Breast epithelium (tissue), 4 donors: ENCODE results near the gene SHMT2. TPM values are rescaled to one million over a fixed set of nuclear protein-coding genes. Genes with fewer than 3 reads are reported as not detected.
"Not testable (repeated sequence)": the region's sequence is repeated elsewhere in the genome, so short reads cannot be mapped to it uniquely, and the experiment has no call there.

Experiments used
- DNase-seq, 2 donors: peaks; one replicate each; pipeline ENCODE4 v3.0.0-alpha.2; 2019; ENCODE audit warnings: low spot score in 2 of 2
- H3K27ac ChIP-seq, 2 donors: fragments of 200-600 bp; sonication (generic) in 1 of 2; one replicate each; pipeline ENCODE4 v1.5.1; 2016 to 2019; ENCODE audit warnings: mild to moderate bottlenecking in 1 of 2
- H3K27me3 ChIP-seq, 2 donors: fragments of 200-600 bp; sonication (generic) in 1 of 2; one replicate each; pipeline versions ENCODE4 v1.5.1 to v1.6.0; 2017 to 2019; ENCODE audit warnings: control low read depth in 1 of 2, mild to moderate bottlenecking in 1 of 2
- H3K36me3 ChIP-seq: fragments of 200-600 bp; one replicate; pipeline ENCODE4 v1.5.1; 2019
- H3K4me1 ChIP-seq, 2 donors: fragments of 200-600 bp; sonication (generic); one replicate each; pipeline ENCODE4 v1.5.1; 2016 to 2019; ENCODE audit warnings: control low read depth in 1 of 2
- H3K4me3 ChIP-seq, 3 donors: fragments of 200-600 bp; sonication (generic); 1 replicate in 2 of 3; 2 replicates in 1 of 3; pipeline ENCODE4 v1.5.1; 2016 to 2019; ENCODE audit warnings: mild to moderate bottlenecking in 3 of 3, moderate library complexity in 2 of 3
- H3K9me3 ChIP-seq, 2 donors: fragments of 200-600 bp; sonication (generic) in 1 of 2; one replicate each; pipeline ENCODE4 v1.5.1; 2016 to 2019; ENCODE audit warnings: control low read depth in 1 of 2
- CTCF ChIP-seq, 3 donors: fragments of 450-650 bp; IDR thresholded peaks; one replicate each; pipeline ENCODE4 v1.5.1; 2016 to 2017; ENCODE audit warnings: antibody characterized with exemption in 3 of 3, mild to moderate bottlenecking in 3 of 3, moderate library complexity in 3 of 3
- POLR2A ChIP-seq: fragments of 450-650 bp; IDR thresholded peaks from one replicate; pipeline ENCODE4 v1.6.1; 2016; ENCODE audit warnings: antibody characterized with exemption, mild to moderate bottlenecking, moderate library complexity
- POLR2AphosphoS5 ChIP-seq, 3 donors: sonication (generic); formaldehyde crosslinking; IDR thresholded peaks; one replicate each; pipeline ENCODE4 v1.6.1; 2017; ENCODE audit warnings: antibody characterized with exemption in 3 of 3
- intact Hi-C: fragments of 100-400 bp; cut with DNase I; formaldehyde crosslinking; loops from one replicate; pipeline ENCODE4 v1.15.1; 2023; ENCODE audit warnings: low total_unique reads
- total RNA-seq, 3 donors: library from RNA; depleted of rRNA; stranded (reverse); fragments of >200 nt; gene quantifications; one replicate each; pipeline ENCODE4 v1.1.0, GENCODE V29; 2016

SHMT2 gene
- total RNA-seq, 3 donors from 2014 or later = 37.9 to 63.3 (median 46.7) TPM

- no peak for DNase-seq
- Histone ChIP-seq H3K36me3 (no peaks in the 10 kb centered on the region), H3K27me3 (no peaks in the 10 kb centered on the region), H3K27ac (no peak overlapping the region), H3K4me1 (no peaks in the 10 kb centered on the region), H3K4me3 (no peak overlapping the region), H3K9me3 (no peaks in the 10 kb centered on the region)
- intact Hi-C loops = no loop called here
- no peak for TF ChIP-seq CTCF (IDR thresholded peaks at IDR 0.05)
- TF ChIP-seq POLR2AphosphoS5 (IDR thresholded peaks at IDR 0.05) = no peak
- TF ChIP-seq POLR2A = no peak
Observed at GRCh38 chr12:57276935-57277563, 47.5 kb downstream of the SHMT2 start.

DNA sequence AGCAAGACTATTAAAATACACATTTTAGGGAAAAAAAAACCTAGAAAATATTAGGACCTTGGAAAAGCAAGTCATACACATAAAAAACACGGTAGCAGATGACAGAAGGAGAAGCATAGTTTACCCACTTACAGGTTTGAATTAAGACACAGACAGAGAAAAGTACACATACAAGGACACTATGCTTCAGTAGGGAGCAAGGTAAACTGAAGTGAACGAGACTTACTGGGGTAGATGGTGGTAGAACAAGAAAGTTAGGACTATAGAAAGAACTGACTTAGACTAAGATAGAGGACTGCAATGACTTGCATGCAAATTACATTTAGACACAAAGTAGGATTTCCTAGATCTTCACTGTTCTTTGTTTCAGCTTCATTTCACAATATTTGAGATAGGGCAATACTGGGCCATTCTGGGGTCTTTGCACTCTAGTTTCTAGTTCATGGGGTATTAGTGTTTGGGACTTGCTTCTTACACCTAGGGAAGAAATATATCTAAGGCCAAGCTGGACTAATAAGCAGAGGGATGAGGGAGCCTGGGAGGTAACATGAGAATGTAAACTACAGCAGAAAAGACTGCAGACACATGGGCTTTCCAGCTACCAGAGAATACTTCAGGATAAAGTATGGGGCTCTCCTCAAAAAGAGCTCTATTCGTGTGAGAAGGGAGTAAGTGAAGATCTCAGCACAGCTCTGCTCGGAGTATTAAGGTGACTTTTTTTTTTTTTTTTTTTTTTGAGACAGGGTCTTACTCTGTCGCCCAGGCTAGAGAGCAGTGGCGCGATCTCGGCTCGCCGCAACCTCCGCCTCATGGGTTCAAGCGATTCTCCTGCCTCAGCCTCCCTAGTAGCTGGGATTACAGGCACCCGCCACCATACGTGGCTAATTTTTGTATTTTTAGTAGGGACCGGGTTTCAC, 49.2 kb downstream of the SHMT2 start:
- no peak for TF ChIP-seq POLR2AphosphoS5 (IDR thresholded peaks at IDR 0.05)
- TF ChIP-seq CTCF (IDR thresholded peaks at IDR 0.05) = no peak
- TF ChIP-seq POLR2A = no peak
- Histone ChIP-seq H3K27ac (no peak overlapping the region), H3K4me1 (no peaks in the 10 kb centered on the region), H3K4me3 (no peak overlapping the region), H3K36me3 (no peaks in the 10 kb centered on the region), H3K9me3 (no peaks in the 10 kb centered on the region), H3K27me3 (no peaks in the 10 kb centered on the region)
- intact Hi-C loops = no loop called here
- no peak for DNase-seq

DNA sequence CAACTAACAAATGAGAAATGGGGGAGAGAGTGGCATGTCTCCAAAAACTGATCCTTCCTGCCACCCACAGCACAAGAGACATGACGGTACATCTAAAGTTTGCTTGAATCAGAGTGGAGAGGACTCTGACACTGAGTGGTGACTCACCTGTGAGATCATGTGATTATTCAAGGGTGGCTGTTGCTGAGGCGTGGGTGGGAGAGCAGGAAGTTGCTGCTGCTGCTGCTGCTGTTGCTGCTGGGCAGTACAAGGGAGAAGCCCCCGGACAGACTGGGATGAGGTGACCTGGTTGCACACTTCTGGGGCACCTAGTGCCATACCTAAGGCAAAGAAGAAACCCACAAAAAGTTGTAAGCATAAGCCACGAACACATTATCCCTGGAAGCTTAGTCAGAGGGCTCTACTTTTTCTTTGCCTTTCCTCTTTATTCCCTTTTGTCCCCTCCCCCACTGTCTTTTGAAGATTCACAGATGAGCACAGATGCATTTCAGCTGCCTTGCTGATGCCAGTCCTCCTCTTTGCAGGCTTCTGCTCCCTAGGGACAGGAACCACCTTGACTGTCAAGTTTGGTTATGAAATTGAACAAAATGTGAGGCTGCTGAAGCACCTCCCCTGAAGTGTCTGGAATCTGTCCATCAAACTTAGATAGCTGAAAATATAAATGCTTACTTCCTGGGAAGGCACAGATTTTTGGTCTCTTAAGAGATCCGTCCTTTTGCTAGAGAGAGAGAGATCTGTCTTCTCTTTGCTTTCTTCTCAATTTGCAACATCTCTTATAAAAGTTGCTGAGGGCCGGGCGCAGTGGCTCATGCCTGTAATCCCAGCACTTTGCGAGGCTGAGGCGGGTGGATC, 50.9 kb downstream of the SHMT2 start:
- intact Hi-C loops = no loop called here
- Histone ChIP-seq H3K36me3 (no peaks in the 10 kb centered on the region), H3K4me1 (no peaks in the 10 kb centered on the region), H3K27me3 (no peaks in the 10 kb centered on the region), H3K4me3 (no peak overlapping the region), H3K9me3 (no peaks in the 10 kb centered on the region), H3K27ac (peak overlapping the region; percentile 61 to 77)
- TF ChIP-seq POLR2A = no peak
- no peak for TF ChIP-seq POLR2AphosphoS5 (IDR thresholded peaks at IDR 0.05)
- no peak for TF ChIP-seq CTCF (IDR thresholded peaks at IDR 0.05)
- DNase-seq = peak in 1 of 2 donors; percentile 37

GRCh38 chr12:57282073-57282472, 52.6 kb downstream of the SHMT2 start:
- intact Hi-C loops, H3K27ac ChIP-seq, H3K27me3 ChIP-seq, H3K4me1 ChIP-seq, H3K36me3 ChIP-seq, DNase-seq, H3K4me3 ChIP-seq, H3K9me3 ChIP-seq: not testable (repeated sequence)

Other genes starting within 250 kb of the SHMT2 start
- gene ZBTB39, start 223.2 kb upstream of the SHMT2 start, total RNA-seq = 1 to 10 TPM; 4.3 to 6.6 (median 6.1) TPM
- not detected for gene TAC3, start 213.2 kb upstream of the SHMT2 start, total RNA-seq
- 1 to 10 TPM in 1 of 3 donors, under 1 TPM in 2; 0.15 to 2.2 (median 0.98) TPM for gene MYO1A, start 179.6 kb upstream of the SHMT2 start, total RNA-seq
- 10 to 100 TPM in 2 of 3 donors, 1 to 10 TPM in 1; 6.9 to 13.3 (median 10.9) TPM for gene NEMP1, start 150.9 kb upstream of the SHMT2 start, total RNA-seq
- gene NAB2, start 140.6 kb upstream of the SHMT2 start, total RNA-seq = 10 to 100 TPM in 2 of 3 donors, 1 to 10 TPM in 1; 9.0 to 33.2 (median 24.6) TPM
- gene STAT6, start 118.3 kb upstream of the SHMT2 start, total RNA-seq = 100 to 1,000 TPM; 139 to 147 (median 146) TPM
- 100 to 1,000 TPM; 102 to 894 (median 240) TPM for gene LRP1, start 101.2 kb upstream of the SHMT2 start, total RNA-seq
- gene LRP1-AS, start 82.1 kb upstream of the SHMT2 start, total RNA-seq = not detected
- under 1 TPM in 1 of 3 donors, not detected in 2; 0.33 TPM for gene NXPH4, start 12.9 kb upstream of the SHMT2 start, total RNA-seq
- gene STAC3, start 21.5 kb downstream of the SHMT2 start, total RNA-seq = 1 to 10 TPM in 2 of 3 donors, under 1 TPM in 1; 0.98 to 3.2 (median 1.6) TPM
- 10 to 100 TPM; 31.6 to 43.0 (median 35.7) TPM for gene R3HDM2, start 201.3 kb downstream of the SHMT2 start, total RNA-seq
- gene INHBC, start 205.1 kb downstream of the SHMT2 start, total RNA-seq = not detected
- gene INHBE, start 225.6 kb downstream of the SHMT2 start, total RNA-seq = not detected
- 1 to 10 TPM in 2 of 3 donors, under 1 TPM in 1; 0.66 to 2.1 (median 1.2) TPM for gene GLI1, start 230.1 kb downstream of the SHMT2 start, total RNA-seq